MG63 (cell line): ENCODE measurements around the gene ST3GAL3. TPM values are rescaled to one million over a fixed set of nuclear protein-coding genes. Genes with fewer than 3 reads are reported as not detected.

ENCODE experiments used
- DNase-seq: peaks from one replicate; pipeline ENCODE4 v3.0.0-alpha.2; 2020
- H3K27me3 ChIP-seq: fragments of 250-450 bp; sonication (Bioruptor Pico); 2 replicates; pipeline ENCODE4 v1.5.1; 2020; ENCODE audit warnings: mild to moderate bottlenecking, moderate library complexity
- H3K36me3 ChIP-seq: fragments of 250-450 bp; sonication (Bioruptor Pico); 2 replicates; pipeline ENCODE4 v1.5.1; 2020; ENCODE audit warnings: mild to moderate bottlenecking, moderate library complexity
- H3K4me3 ChIP-seq: fragments of 250-450 bp; sonication (Bioruptor Pico); 2 replicates; pipeline ENCODE4 v1.5.1; 2020; ENCODE audit warnings: mild to moderate bottlenecking, moderate library complexity
- H3K9me3 ChIP-seq: fragments of 250-450 bp; sonication (Bioruptor Pico); 2 replicates; pipeline ENCODE4 v1.5.1; 2020; ENCODE audit warnings: mild to moderate bottlenecking, moderate library complexity
- total RNA-seq: library from RNA; depleted of rRNA; stranded (reverse); fragments of >200 nt; shearing (Covaris generic); gene quantifications from 2 replicates; pipeline ENCODE4 v1.2.3, GENCODE V29; 2014; ENCODE audit warnings: low replicate concordance

Gene ST3GAL3
- total RNA-seq, 1 experiment from 2014 or later: 9.2 TPM

DNA sequence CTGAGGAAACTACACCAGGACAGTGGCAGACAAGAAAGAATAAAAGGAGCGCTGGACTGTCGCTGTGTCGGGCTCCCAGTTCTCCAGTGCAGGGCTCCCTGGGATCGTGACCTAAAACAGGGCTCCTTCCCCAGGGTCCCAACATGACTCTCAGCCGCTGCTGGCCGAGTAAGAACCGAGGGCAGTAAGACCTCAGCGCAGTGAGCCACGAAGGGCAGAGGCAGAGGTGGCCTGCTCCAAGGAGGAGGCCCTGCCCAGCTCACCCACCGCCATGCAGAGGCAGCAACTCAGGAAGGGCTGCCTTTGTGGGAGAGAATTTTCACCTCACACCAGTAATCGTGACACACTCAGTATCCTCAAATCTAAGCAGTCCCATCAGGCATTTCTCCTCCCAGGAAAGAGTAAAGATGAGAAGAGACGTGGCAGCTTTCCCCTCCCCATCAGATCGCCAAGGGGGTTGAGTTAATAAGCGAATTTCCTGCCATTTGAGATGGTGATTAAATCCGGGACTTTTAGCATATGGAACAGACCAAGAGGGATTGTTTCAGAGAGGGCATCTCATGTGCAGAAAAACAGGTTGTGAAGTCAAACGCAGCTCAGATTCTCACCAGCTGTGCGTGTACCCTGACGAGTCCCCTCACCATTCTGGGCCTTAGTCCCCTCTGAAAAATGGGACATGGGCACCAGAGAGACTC, 206.5 kb downstream of the ST3GAL3 start:
- no peaks in the 10 kb centered on the region for H3K9me3 ChIP-seq
- no peak overlapping the region for H3K4me3 ChIP-seq
- H3K27me3 ChIP-seq: no peaks in the 10 kb centered on the region
- H3K36me3 ChIP-seq: no peaks in the 10 kb centered on the region
- no peak for DNase-seq

DNA sequence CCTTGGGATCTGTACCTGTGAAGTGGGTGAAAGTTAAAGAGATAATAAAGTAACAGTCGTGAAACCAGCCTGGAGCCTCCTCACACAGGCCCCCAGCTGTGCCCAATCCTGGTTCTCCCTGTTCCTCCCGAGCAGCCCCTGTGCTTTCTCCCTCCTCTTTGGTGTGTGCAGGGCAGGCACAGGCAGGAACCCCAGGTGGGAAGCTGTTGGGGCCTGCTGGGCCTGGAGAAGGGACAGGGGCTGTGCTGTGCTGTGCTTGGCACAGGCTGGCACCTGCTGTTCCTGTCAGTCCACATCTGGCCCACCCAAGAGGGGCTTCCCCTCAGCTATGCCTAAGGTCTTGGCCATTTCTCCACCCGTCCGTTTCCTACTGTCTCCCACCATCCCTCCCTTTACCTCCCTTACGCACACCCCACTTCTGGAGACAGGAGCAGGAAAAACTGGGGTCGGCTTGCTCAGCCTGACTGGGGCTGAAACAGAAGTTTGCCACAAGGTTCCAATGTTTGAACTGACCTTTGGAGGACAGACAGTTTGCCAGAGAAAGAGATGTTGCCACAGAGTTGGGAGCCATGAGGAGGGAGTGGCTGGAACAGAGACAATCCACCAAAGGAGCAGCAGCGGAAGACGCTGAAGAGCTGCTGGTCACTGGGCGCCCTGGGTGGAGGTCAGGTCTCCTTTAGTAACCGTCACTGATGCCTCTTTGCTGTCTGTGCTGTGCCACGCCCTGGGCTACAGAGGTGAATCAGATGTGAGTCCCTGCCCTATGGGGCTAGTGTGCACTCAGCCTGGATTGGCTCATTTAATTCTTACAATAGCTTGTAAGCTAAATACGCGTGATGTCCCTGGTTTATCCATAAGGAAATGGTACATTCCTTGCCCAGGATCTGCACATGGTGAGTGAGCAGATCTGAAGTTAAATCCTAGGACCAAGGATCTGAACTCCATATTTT, 207.5 kb downstream of the ST3GAL3 start:
- Histone ChIP-seq H3K9me3 (no peaks in the 10 kb centered on the region), H3K4me3 (no peak overlapping the region), H3K27me3 (no peaks in the 10 kb centered on the region), H3K36me3 (no peaks in the 10 kb centered on the region)
- no peak for DNase-seq

DNA sequence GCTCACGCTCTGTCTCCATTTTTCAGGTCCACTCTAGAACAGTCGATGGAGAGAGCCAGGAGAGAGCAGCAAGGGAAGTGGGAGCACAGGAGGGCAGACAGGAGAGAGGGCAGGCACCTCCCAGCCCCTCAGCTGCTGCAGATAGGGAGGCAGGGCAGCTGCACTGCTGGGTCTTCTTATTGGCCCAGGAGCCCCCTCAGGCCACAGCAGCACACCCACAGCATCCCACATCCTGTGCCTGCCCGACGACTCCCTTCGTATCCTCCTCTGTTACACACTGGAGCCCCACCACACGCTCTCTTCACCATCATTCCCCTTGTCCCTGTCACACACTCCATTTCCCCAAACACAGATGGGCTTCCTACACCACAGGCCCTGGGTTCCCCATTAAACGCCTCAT, 212.6 kb downstream of the ST3GAL3 start:
- Histone ChIP-seq H3K4me3 (no peak overlapping the region), H3K9me3 (no peaks in the 10 kb centered on the region), H3K27me3 (no peaks in the 10 kb centered on the region), H3K36me3 (no peaks in the 10 kb centered on the region; the same call in 1 of the 2 replicates)
- DNase-seq: no peak

DNA sequence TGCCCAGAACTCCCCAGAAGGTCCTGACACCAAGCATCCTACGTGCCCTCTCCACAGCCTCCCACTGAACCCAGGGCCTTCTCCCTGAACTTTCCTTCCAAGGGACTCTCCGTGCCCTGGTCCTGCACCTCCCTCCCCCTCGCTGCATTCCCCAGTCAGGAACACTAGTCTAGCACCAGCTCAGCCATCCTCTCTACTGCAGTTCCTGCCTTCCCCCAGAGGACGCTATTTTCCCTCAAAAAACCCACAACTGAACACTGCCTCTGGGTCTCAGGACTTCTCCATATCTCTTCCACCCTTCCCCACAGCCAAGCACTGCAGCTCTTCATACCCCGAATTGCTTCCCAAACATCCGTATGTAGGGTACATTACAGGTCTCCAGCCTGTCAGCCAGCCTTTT, 213.7 kb downstream of the ST3GAL3 start:
- Histone ChIP-seq H3K36me3 (no peaks in the 10 kb centered on the region; the same call in 1 of the 2 replicates), H3K4me3 (no peak overlapping the region), H3K27me3 (no peaks in the 10 kb centered on the region), H3K9me3 (no peaks in the 10 kb centered on the region)
- DNase-seq: no peak

DNA sequence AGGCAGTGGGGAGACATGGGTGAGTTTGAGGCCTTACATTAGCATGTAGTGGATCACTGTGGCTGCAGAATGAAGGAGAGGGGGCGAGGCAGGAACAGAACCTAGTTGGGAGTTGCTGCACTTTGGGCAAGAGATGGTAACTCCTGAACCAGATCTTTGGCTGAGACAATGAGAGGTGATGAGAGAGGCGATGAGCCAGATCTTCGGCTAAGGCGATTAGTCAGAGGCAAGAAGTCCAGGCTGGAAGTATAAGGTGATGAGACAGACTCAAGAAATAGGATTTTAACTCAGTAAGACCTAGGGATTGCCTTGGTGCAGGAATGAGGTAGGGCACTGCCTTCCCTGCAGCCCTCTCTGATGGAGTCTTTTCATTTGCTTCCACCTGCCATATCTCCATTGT, 217.2 kb downstream of the ST3GAL3 start:
- Histone ChIP-seq H3K27me3 (no peaks in the 10 kb centered on the region), H3K9me3 (no peaks in the 10 kb centered on the region)
- DNase-seq: peak; percentile 54

DNA sequence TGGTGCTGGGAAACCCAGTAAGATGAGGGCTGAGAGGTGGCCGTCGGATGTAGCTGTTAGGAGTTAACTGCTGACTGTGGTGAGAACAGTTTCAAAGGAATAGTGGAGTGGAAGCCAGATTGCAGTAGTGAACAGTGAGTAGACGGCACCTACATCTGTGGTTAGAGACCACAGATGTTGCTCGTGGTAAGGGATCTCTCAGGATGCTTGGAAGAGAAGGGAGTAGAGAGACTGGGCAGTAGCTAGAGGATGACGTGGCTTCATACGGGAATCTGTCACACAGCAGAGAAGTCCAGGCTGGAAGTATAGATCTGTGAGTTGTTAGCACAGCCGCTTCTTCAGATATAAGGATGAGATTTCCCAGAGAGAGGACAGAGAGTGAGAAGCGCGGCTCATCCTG, 218.5 kb downstream of the ST3GAL3 start:
- no peaks in the 10 kb centered on the region for H3K27me3 ChIP-seq
- no peak overlapping the region for H3K4me3 ChIP-seq
- H3K9me3 ChIP-seq: no peaks in the 10 kb centered on the region
- peaks cover 8% of the 10 kb centered on the region for H3K36me3 ChIP-seq
- DNase-seq: no peak

More for the DNA sequence above, 217.2 kb downstream of the ST3GAL3 start:
- H3K36me3 ChIP-seq: peaks cover 3% of the 10 kb centered on the region
- H3K4me3 ChIP-seq: no peak overlapping the region

DNA sequence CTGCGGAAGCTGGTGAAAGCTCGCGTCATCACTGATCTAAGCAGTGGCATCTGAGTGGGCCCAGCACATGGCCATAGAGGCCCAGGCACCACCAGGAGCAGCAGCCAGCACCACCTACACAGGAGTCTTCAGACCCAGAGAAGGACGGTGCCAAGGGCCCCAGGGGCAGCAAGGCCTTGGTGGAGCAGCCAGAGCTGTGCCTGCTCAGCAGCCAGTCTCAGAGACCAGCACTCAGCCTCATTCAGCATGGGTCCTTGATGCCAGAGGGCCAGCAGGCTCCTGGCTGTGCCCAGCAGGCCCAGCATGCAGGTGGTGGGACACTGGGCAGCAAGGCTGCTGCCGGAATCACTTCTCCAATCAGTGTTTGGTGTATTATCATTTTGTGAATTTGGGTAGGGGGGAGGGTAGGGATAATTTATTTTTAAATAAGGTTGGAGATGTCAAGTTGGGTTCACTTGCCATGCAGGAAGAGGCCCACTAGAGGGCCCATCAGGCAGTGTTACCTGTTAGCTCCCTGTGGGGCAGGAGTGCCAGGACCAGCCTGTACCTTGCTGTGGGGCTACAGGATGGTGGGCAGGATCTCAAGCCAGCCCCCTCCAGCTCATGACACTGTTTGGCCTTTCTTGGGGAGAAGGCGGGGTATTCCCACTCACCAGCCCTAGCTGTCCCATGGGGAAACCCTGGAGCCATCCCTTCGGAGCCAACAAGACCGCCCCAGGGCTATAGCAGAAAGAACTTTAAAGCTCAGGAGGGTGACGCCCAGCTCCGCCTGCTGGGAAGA, 223.0 kb downstream of the ST3GAL3 start:
- Histone ChIP-seq H3K36me3 (peaks cover 8% of the 10 kb centered on the region), H3K27me3 (no peaks in the 10 kb centered on the region)
- DNase-seq: no peak

DNA sequence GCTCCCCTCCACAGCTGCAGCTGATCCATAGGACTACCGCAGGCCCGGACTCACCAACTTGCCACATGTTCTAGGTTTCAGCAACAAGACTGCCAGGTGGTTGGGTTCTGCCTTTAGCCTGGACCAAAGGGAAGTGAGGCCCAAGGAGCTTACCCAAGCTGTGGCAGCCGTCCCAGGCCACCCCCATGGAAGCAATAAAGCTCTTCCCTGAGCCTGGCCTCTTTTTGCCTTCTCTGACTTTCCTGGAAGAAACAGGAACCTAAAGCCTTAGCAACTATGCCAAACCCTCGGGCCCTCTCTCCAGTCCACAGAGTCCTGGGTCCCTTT, 223.6 kb downstream of the ST3GAL3 start:
- no peak overlapping the region for H3K4me3 ChIP-seq
- H3K36me3 ChIP-seq: peaks cover 8% of the 10 kb centered on the region
- H3K9me3 ChIP-seq: no peaks in the 10 kb centered on the region
- DNase-seq: no peak
- no peaks in the 10 kb centered on the region for H3K27me3 ChIP-seq

More for the DNA sequence above, 223.0 kb downstream of the ST3GAL3 start:
- Histone ChIP-seq H3K4me3 (no peak overlapping the region), H3K9me3 (no peaks in the 10 kb centered on the region)

DNA sequence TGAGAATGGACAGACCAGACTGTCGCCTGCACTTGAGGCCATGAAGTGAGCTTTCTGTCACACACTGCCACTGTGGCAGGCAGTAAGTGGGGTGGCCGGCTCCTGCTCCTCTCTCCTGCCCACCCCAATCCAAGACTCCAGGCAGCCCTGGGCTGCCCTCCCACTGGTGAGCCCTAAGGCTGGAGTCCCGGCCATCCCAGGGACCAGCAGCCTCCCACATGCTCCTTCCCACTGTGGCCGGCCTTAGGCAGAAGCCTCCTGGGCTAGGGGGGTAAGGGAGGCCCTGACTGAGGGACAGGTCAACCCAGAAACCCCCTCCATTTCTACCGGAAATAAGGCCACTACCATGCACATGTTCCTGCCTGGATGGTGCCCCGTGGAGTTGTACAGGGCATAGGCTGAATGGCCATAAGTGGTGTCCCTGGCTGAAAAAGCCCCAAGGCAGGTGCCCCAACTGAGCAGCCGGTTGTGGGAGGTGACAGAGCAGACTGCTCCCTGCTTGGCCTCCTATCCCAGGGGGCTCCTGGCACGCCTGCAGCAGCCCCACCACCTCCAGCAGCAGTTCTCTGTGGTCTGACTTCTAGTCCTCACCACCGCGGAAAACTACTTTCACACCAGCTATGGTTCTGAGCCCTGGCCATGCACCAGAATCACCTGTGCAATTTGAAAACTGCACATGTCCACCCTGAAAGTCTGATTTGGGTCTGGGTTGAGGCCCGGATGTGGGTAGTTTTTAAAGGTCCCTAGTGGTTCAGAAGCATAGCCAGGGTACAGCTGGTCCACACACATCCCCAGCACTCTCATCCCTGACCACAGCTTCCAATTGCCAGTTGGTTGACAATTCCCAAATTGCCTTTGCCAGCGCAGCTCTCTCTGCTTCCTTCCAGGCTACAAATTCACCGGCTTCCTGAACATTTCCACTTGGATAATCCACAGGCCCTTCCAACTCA, 224.7 kb downstream of the ST3GAL3 start:
- Histone ChIP-seq H3K27me3 (no peaks in the 10 kb centered on the region), H3K36me3 (peaks cover 8% of the 10 kb centered on the region; the same call in 1 of the 2 replicates), H3K4me3 (no peak overlapping the region), H3K9me3 (no peaks in the 10 kb centered on the region)
- DNase-seq: no peak

DNA sequence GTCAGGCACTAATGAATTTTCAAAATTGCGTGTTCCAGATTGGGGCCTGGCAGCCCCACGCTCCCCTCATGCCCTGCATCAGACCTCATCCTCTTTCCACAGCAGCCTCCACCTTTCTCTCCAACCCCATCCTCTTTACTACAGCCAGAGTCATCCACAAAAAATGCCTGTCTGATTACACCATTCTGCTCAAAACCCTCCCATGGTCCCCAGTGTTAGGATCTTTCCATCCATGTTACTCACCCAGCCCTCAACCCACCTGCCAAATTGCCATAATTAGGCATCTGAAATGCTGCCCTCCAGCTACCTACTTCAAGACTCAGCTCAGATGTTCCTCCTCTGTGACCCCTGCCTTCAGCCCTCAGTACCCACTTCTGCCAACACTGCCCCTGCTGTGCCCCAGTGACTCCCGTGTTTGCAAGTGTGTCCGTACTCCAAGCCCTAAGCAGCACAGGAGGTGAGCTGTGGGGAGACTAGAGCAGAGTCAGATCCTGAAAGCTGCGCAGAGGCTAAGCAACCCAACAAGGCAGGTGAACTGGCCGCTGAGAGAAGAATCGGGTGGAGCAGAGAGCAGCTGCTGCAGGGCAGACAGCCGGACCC, 225.6 kb downstream of the ST3GAL3 start:
- H3K36me3 ChIP-seq: peaks cover 8% of the 10 kb centered on the region; the same call in 1 of the 2 replicates
- peak; percentile 27 for DNase-seq
- no peak overlapping the region for H3K4me3 ChIP-seq
- H3K27me3 ChIP-seq: no peaks in the 10 kb centered on the region
- H3K9me3 ChIP-seq: no peaks in the 10 kb centered on the region

DNA sequence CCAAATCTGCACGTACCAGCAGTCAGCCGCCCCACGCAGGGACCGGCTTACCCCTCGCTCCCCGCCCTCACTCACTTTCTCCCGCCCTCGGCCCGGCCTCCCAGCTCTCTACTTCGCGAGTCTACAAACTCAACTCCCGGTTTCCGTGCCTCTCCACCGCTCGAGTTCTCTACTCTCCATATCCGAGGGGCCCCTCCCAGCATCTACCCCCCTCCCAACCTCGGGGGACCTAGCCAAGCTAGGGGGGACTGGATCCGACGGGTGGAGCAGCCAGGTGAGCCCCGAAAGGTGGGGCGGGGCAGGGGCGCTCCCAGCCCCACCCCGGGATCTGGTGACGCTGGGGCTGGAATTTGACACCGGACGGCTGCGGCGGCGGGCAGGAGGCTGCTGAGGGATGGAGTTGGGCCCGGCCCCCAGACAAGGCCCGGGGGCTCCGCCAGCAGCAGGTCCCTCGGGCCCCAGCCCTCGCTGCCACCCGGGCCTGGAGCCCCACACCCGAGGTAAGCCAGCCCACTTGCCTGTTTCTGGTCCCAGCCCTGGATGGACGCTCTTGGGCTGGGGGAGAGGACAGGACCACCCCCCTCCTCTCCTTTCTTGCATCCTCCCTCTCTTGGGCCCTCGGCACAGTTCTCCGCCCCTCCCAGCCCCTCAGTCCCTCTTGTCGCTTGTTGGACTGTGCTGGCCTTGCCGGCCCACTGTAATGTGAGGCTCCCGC, 226.2 kb downstream of the ST3GAL3 start, which contains the start of gene ARTN:
Gene ARTN, plus strand, starts transcription at position 416 of the 715 bp plus-strand sequence. CDS start 1,856 bp downstream, outside the sequence.
- H3K9me3 ChIP-seq: no peaks in the 10 kb centered on the region
- no peak within 1 kb of the TSS for H3K4me3 ChIP-seq
- no peak for DNase-seq
- H3K36me3 ChIP-seq: peaks cover 8% of the 10 kb centered on the region; the same call in 1 of the 2 replicates
- no peaks in the 10 kb centered on the region for H3K27me3 ChIP-seq

DNA sequence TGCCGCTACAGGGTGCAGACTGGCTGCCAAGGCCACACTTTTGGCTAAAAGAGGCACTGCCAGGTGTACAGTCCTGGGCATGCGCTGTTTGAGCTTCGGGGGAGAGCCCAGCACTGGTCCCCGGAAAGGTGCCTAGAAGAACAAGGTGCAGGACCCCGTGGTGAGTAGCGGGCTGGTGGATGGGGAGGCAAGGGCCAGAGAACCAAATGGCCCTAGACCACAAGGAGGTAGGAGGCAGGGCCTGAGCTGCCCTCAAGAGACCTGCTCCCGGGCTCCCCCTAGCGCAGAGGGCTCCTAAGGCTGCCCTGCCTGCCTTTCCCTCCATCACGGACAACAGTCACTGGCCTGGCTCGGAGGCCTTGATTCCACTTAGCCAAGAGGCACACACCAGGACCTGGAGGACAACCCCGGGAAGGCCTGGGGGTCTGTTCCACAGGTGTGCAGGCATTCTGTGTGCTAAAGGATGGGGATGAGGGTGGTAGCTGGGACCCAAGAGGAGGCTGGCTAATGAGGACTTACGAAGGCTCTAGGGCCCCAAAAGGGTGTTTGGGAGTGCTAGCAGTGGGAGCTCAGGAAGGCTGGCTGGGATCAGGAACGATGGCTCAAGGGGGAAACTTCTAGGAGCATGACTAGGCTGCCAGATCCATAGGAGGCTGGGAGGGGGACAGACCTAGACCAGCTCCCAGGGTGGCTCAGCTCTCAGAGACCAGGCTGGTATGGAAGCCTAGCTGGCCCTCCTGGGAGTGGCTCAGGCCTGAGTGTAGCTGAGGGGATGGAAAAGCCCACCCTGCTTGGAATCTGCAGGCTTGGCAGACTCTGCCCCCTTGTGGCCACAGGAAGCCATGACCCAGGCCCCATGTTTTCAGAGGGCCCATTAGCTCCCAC, 227.0 kb downstream of the ST3GAL3 start:
- peak; percentile 36 for DNase-seq
- no peak overlapping the region for H3K4me3 ChIP-seq
- no peaks in the 10 kb centered on the region for H3K9me3 ChIP-seq
- peaks cover 7% of the 10 kb centered on the region; the same call in 1 of the 2 replicates for H3K36me3 ChIP-seq
- H3K27me3 ChIP-seq: no peaks in the 10 kb centered on the region

DNA sequence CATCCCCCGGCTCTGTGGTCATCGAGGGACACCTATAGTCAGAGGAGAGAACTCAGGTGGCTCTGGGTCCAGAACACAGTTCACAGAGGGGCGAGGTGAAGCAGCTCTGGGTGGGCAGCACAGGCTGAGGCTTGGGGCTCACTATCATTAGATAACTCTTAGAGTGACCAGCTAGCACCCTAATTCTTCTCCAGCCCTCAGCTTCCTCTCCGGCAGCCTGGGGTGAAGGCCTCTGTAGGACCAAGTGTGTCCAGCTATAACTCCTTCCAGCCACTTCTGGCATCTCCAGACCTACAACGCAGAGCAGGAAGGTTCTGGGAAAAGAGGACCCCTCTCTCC, 227.6 kb downstream of the ST3GAL3 start:
- H3K27me3 ChIP-seq: no peaks in the 10 kb centered on the region
- H3K4me3 ChIP-seq: no peak overlapping the region
- no peak for DNase-seq
- H3K36me3 ChIP-seq: peaks cover under 1% of the 10 kb centered on the region; the same call in 1 of the 2 replicates
- H3K9me3 ChIP-seq: no peaks in the 10 kb centered on the region

DNA sequence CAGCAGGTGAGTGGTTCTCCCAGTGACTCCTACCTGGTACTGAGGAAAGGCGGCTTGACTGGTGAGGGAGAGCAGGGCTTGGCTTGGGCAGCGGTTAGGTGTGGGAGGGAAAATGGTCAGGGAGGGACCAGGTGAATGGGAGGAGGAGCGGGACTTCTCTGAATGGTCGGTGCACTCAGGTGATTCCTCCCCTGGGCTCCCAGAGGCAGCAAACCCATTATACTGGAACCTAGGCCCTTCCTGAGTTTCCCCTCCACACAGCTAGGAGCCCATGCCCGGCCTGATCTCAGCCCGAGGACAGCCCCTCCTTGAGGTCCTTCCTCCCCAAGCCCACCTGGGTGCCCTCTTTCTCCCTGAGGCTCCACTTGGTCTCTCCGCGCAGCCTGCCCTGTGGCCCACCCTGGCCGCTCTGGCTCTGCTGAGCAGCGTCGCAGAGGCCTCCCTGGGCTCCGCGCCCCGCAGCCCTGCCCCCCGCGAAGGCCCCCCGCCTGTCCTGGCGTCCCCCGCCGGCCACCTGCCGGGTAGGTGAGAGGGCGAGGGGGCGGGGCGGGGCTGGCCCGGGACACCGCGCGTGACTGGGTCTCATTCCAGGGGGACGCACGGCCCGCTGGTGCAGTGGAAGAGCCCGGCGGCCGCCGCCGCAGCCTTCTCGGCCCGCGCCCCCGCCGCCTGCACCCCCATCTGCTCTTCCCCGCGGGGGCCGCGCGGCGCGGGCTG, 228.5 kb downstream of the ST3GAL3 start:
- Histone ChIP-seq H3K27me3 (no peaks in the 10 kb centered on the region), H3K36me3 (no peaks in the 10 kb centered on the region), H3K4me3 (no peak overlapping the region), H3K9me3 (no peaks in the 10 kb centered on the region)
- no peak for DNase-seq
